ENCODE data around the gene MEIS1. TPM values are rescaled to one million over a fixed set of nuclear protein-coding genes. Genes with fewer than 3 reads are reported as not detected.

Gene MEIS1
- polyA plus RNA-seq, 1 experiment = 107 TPM

- ChIA-PET CTCF (interaction anchor here (0.7 to 0.9 kb wide), 2 partner anchors 165 to 1055 kb away, joined by 3 read pairs; no protein-coding TSS in a partner anchor), POLR2A (no interaction called here)
- TF ChIP-seq CTCF (IDR thresholded peaks at IDR 0.05; ENCODE audit: low read depth, low read length) = no peak
- no peak overlapping the region for H3K4me3 ChIP-seq (ENCODE audit: low read depth, low read length)
- no peaks in the 10 kb centered on the region for H3K9me3 ChIP-seq (ENCODE audit: control insufficient read depth, insufficient read depth, low read length)
- DNase-seq (ENCODE audit: low read depth, low spot score) = no peak
- H3K27me3 ChIP-seq (ENCODE audit: control insufficient read depth, insufficient read depth, low read length) = no peaks in the 10 kb centered on the region
- H3K27ac ChIP-seq (ENCODE audit: low read depth, low read length) = no peak overlapping the region
Measured at GRCh38 chr2:66595556-66595955, 160.6 kb downstream of the MEIS1 start.

DNA sequence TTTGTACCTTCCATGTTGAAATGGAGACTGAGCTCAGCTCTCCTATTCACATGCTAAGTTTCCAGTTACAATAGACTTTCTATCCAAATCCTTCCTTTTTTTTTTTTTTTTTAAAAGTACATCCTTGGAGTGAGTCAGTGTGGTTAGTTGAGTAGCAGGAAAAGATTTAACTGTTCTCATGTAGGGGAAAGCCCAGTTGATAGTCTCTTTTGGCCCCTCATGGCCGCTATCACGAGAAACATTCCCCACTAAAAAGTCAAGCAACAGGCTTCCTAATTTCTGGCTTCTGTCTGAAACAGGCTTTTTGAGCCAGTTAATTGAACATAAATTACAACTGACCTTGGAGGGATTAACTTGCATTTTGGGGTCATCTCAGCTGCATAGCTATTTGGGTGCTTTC is 161.3 kb downstream of the MEIS1 start:
- POLR2A ChIA-PET = no interaction called here
- CTCF ChIA-PET = interaction anchor here (0.7 kb wide), 1 partner anchor 1055 kb away, joined by 3 read pairs; no protein-coding TSS in a partner anchor

DNA sequence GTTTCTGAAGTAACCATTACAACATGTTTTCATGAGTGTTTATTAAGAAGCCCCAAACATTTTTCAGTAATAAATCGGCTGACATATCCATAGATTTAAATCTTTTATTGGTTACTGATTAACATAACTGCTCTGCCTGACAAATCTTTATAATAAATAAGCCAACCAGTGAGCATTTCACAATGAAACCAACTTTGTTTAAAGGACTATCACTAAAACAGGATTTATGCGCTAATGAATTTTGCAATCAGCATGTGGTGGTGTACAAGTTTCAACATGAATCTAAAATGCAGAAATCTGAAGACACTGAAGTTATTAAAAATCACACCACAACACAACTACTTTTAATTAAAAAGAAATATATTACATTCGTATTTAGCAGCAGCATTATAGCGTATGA is 166.7 kb downstream of the MEIS1 start:
- DNase-seq (ENCODE audit: low read depth, low spot score) = no peak
- ChIA-PET CTCF (no interaction called here), POLR2A (no interaction called here)
- no peaks in the 10 kb centered on the region for H3K9me3 ChIP-seq (ENCODE audit: control insufficient read depth, insufficient read depth, low read length)
- no peak overlapping the region for H3K4me3 ChIP-seq (ENCODE audit: low read depth, low read length)
- H3K27me3 ChIP-seq (ENCODE audit: control insufficient read depth, insufficient read depth, low read length) = no peaks in the 10 kb centered on the region
- no peak overlapping the region for H3K27ac ChIP-seq (ENCODE audit: low read depth, low read length)
- TF ChIP-seq CTCF (IDR thresholded peaks at IDR 0.05; ENCODE audit: low read depth, low read length) = no peak

More for the DNA sequence above, 161.3 kb downstream of the MEIS1 start:
- Histone ChIP-seq H3K4me3 (ENCODE audit: low read depth, low read length) (no peak overlapping the region), H3K9me3 (ENCODE audit: control insufficient read depth, insufficient read depth, low read length) (no peaks in the 10 kb centered on the region), H3K27me3 (ENCODE audit: control insufficient read depth, insufficient read depth, low read length) (no peaks in the 10 kb centered on the region), H3K27ac (ENCODE audit: low read depth, low read length) (no peak overlapping the region)
- TF ChIP-seq CTCF (IDR thresholded peaks at IDR 0.05; ENCODE audit: low read depth, low read length) = no peak
- no peak for DNase-seq (ENCODE audit: low read depth, low spot score)

DNA sequence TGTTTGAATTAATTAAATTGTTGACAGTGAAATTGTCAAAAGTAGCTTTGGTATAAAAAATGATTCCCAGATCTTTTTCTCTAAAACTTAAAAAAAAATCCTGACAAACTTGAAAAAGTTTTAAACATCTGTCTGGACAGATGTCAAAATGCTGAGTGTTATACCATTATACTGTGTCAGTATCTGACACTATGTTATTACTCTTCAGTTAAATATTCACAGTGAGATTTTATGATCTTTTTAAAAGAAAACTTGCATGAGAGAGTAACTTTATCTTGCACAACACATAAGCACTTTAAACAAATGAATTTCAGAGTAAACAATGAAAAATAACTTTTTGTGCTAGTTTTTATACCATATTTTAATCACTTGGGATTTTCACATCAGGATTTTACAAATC is 167.4 kb downstream of the MEIS1 start:
- Histone ChIP-seq H3K27me3 (ENCODE audit: control insufficient read depth, insufficient read depth, low read length) (no peaks in the 10 kb centered on the region), H3K4me3 (ENCODE audit: low read depth, low read length) (no peak overlapping the region), H3K9me3 (ENCODE audit: control insufficient read depth, insufficient read depth, low read length) (no peaks in the 10 kb centered on the region), H3K27ac (ENCODE audit: low read depth, low read length) (no peak overlapping the region)
- no peak for DNase-seq (ENCODE audit: low read depth, low spot score)
- POLR2A ChIA-PET = no interaction called here
- CTCF ChIA-PET = no interaction called here
- TF ChIP-seq CTCF (IDR thresholded peaks at IDR 0.05; ENCODE audit: low read depth, low read length) = no peak

DNA sequence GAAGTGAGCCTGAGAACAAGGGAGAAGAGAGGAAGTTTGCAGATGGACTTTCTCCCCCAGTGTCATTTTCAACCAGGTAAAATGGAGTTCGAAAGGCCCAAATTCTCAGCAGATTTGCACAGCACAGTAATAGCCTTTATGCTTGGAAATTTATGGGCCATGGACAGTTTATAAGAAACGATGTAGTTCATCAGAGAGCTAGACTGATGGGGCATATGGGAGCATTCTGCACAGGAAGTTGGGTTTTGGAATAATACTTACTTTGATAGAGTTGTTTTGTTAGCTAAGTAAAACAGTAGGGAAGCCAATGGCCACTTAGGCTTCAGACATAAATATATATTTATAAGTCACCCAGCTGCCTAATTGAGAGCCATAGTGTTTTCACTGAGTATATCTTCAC is 169.4 kb downstream of the MEIS1 start:
- Histone ChIP-seq H3K27ac (ENCODE audit: low read depth, low read length) (no peak overlapping the region), H3K9me3 (ENCODE audit: control insufficient read depth, insufficient read depth, low read length) (no peaks in the 10 kb centered on the region), H3K27me3 (ENCODE audit: control insufficient read depth, insufficient read depth, low read length) (no peaks in the 10 kb centered on the region), H3K4me3 (ENCODE audit: low read depth, low read length) (no peak overlapping the region)
- no peak for DNase-seq (ENCODE audit: low read depth, low spot score)
- POLR2A ChIA-PET = no interaction called here
- no peak for TF ChIP-seq CTCF (IDR thresholded peaks at IDR 0.05; ENCODE audit: low read depth, low read length)
- CTCF ChIA-PET = interaction anchor here (0.6 kb wide), 1 partner anchor 619 kb away, joined by 3 read pairs; no protein-coding TSS in a partner anchor
